SK-N-SH (cell line): ENCODE measurements around the gene UCP3. TPM values are rescaled to one million over a fixed set of nuclear protein-coding genes. Genes with fewer than 3 reads are reported as not detected.

Experiments used
- CTCF ChIA-PET: fragments of 300-600, 350-600 bp; formaldehyde crosslinking; extraction: SDS; loops from one replicate; lab custom pipeline; 2021; lab: Yijun Ruan, JAX
- POLR2A ChIA-PET: fragments of 350-600 bp; sonication (Branson Sonifier 250); formaldehyde crosslinking; extraction: SDS; loops from one replicate; lab custom pipeline; 2020; ENCODE audit warnings: antibody characterized with exemption, inconsistent platforms; lab: Yijun Ruan, JAX
- DNase-seq: peaks from one replicate; pipeline ENCODE4 v3.0.0; 2012
- H2AFZ ChIP-seq: fragments of 200-600 bp; sonication (generic); 2 replicates; pipeline ENCODE4 v1.8.1; 2016; ENCODE audit warnings: antibody characterized with exemption, mild to moderate bottlenecking, low read depth
- H3F3A ChIP-seq: fragments of 200-600 bp; sonication (generic); replicated peaks from 2 replicates; pipeline ENCODE3; 2016; ENCODE audit warnings: antibody characterized with exemption, mild to moderate bottlenecking; ENCODE audit not compliant: insufficient read depth
- H3K27ac ChIP-seq, 2 experiments: fragments of 200-500 bp in 1 of 2; fragments of 200-600 bp in 1 of 2; sonication (Bioruptor generic) in 1 of 2; sonication (generic), shearing (Covaris generic) in 1 of 2; 2 replicates each; pipeline versions ENCODE4 v1.5.1 to v1.6.1; 2014 to 2016; ENCODE audit warnings: low read depth in 2 of 2, inconsistent platforms in 1 of 2, low read length in 1 of 2, mild to moderate bottlenecking in 1 of 2, mixed read lengths in 1 of 2
- H3K27me3 ChIP-seq: fragments of 200-600 bp; sonication (generic), shearing (Covaris generic); 2 replicates; pipeline ENCODE4 v1.6.1; 2016; ENCODE audit warnings: mixed run types; ENCODE audit not compliant: insufficient read depth
- H3K36me3 ChIP-seq, 2 experiments: fragments of 200-500 bp in 1 of 2; fragments of 200-600 bp in 1 of 2; sonication (Bioruptor generic) in 1 of 2; sonication (generic) in 1 of 2; replicated peaks in 1 of 2; 2 replicates each; pipeline versions ENCODE3 to v1.5.1; 2014 to 2016; ENCODE audit warnings: low read length in 1 of 2, mild to moderate bottlenecking in 1 of 2; ENCODE audit not compliant: insufficient read depth in 2 of 2, control insufficient read depth in 1 of 2
- H3K4me1 ChIP-seq, 2 experiments: fragments of 200-500 bp in 1 of 2; fragments of 200-600 bp in 1 of 2; sonication (Bioruptor generic) in 1 of 2; sonication (generic), shearing (Covaris generic) in 1 of 2; 2 replicates each; pipeline versions ENCODE4 v1.5.1 to v1.6.1; 2014 to 2016; ENCODE audit warnings: low read depth in 1 of 2, low read length in 1 of 2, mixed run types in 1 of 2; ENCODE audit not compliant: insufficient read depth in 2 of 2, control insufficient read depth in 1 of 2
- H3K4me2 ChIP-seq: fragments of 200-600 bp; sonication (generic), shearing (Covaris generic); 2 replicates; pipeline ENCODE4 v1.6.1; 2017; ENCODE audit warnings: mixed run types
- H3K4me3 ChIP-seq, 2 experiments: fragments of 200-500 bp in 1 of 2; fragments of 200-600 bp in 1 of 2; sonication (Bioruptor generic) in 1 of 2; sonication (generic), shearing (Covaris generic) in 1 of 2; 2 replicates each; pipeline versions ENCODE4 v1.5.1 to v1.8.1; 2014 to 2016; ENCODE audit warnings: low read depth in 2 of 2, inconsistent platforms in 1 of 2, low read length in 1 of 2, mild to moderate bottlenecking in 1 of 2, mixed read lengths in 1 of 2, moderate library complexity in 1 of 2
- H3K79me2 ChIP-seq: fragments of 200-600 bp; sonication (generic); 2 replicates; pipeline ENCODE4 v1.8.1; 2017; ENCODE audit warnings: mild to moderate bottlenecking; ENCODE audit not compliant: insufficient read depth
- H3K9ac ChIP-seq: fragments of 200-600 bp; sonication (generic); 2 replicates; pipeline ENCODE4 v1.6.1; 2017; ENCODE audit warnings: mixed run types
- H3K9me2 ChIP-seq: fragments of 200-600 bp; sonication (generic); 2 replicates; pipeline ENCODE4 v1.6.1; 2017; ENCODE audit warnings: mixed run types
- H3K9me3 ChIP-seq: fragments of 200-600 bp; sonication (generic); 2 replicates; pipeline ENCODE4 v1.6.1; 2017; ENCODE audit warnings: mixed run types, mild to moderate bottlenecking, moderate library complexity
- H4K20me1 ChIP-seq: fragments of 200-600 bp; sonication (generic); 2 replicates; pipeline ENCODE4 v1.6.1; 2017; ENCODE audit warnings: mild to moderate bottlenecking, mixed run types; ENCODE audit not compliant: insufficient read depth
- ELF1 ChIP-seq: IDR thresholded peaks from 2 replicates; pipeline ENCODE4 v1.4.0; 2012
- FOSL2 ChIP-seq: IDR thresholded peaks from 2 replicates; pipeline ENCODE4 v1.4.0; 2012; ENCODE audit warnings: low read depth, mild to moderate bottlenecking, moderate library complexity, borderline replicate concordance
- GABPA ChIP-seq: IDR thresholded peaks from 2 replicates; pipeline ENCODE4 v1.4.0; 2012; ENCODE audit warnings: low read depth, mild to moderate bottlenecking
- IRF3 ChIP-seq: fragments of 150-350 bp; IDR thresholded peaks from 2 replicates; pipeline ENCODE4 v1.6.1; 2016; ENCODE audit warnings: mild to moderate bottlenecking, low read depth, low read length
- JUND ChIP-seq: IDR thresholded peaks from 2 replicates; pipeline ENCODE4 v1.4.0; 2012
- MXI1 ChIP-seq: IDR thresholded peaks from 2 replicates; pipeline ENCODE4 v1.6.1; 2012; ENCODE audit warnings: mild to moderate bottlenecking, low read depth, low read length, improper control_type of control experiment
- NFIC ChIP-seq: IDR thresholded peaks from 2 replicates; pipeline ENCODE4 v1.4.0; 2012; ENCODE audit warnings: borderline replicate concordance
- POLR2AphosphoS5 ChIP-seq: IDR thresholded peaks from 2 replicates; pipeline ENCODE4 v1.6.1; 2012; ENCODE audit warnings: low read depth, low read length
- RAD21 ChIP-seq: IDR thresholded peaks from 2 replicates; pipeline ENCODE4 v1.6.1; 2012; ENCODE audit warnings: mild to moderate bottlenecking, low read length
- RFX5 ChIP-seq: IDR thresholded peaks from 2 replicates; pipeline ENCODE4 v1.6.1; 2012; ENCODE audit warnings: mild to moderate bottlenecking, improper control_type of control experiment, low read length
- RXRA ChIP-seq: IDR thresholded peaks from 2 replicates; pipeline ENCODE4 v1.4.0; 2012; ENCODE audit warnings: low read depth, mild to moderate bottlenecking, borderline replicate concordance
- TCF12 ChIP-seq: IDR thresholded peaks from 2 replicates; pipeline ENCODE4 v1.4.0; 2012
- USF2 ChIP-seq: fragments of 150-350 bp; IDR thresholded peaks from 2 replicates; pipeline ENCODE4 v1.6.1; 2017; ENCODE audit warnings: antibody characterized with exemption, low read length, low read depth, borderline replicate concordance
- YY1 ChIP-seq: IDR thresholded peaks from 2 replicates; pipeline ENCODE4 v1.4.0; 2012; ENCODE audit warnings: low read depth, mild to moderate bottlenecking
- WGBS: methylation state at CpG from one replicate; pipeline ENCODE4 v1.1.6; 2017; ENCODE audit warnings: low lambda C conversion rate; 5-methylcytosine and 5-hydroxymethylcytosine counted together
- polyA plus RNA-seq, 3 experiments: library from polyadenylated mRNA; depleted of rRNA; stranded (reverse); fragments of >200 nt; gene quantifications; 2 replicates each; pipeline ENCODE4 v1.2.3, GENCODE V29; 2012
- TF ChIP-seq, protein P1 (sequence below): IDR thresholded peaks from 2 replicates; pipeline ENCODE4 v1.6.1; 2012; ENCODE audit warnings: mild to moderate bottlenecking, low read depth, low read length, moderate library complexity
- TF ChIP-seq, protein P2 (sequence below): IDR thresholded peaks from 2 replicates; pipeline ENCODE4; 2012
- TF ChIP-seq, protein P3 (sequence below): fragments of 200-600 bp; sonication (generic); IDR thresholded peaks from 2 replicates; pipeline ENCODE4 v1.6.1; 2017; ENCODE audit warnings: antibody characterized with exemption, mild to moderate bottlenecking, moderate library complexity

The UCP3 gene
- polyA plus RNA-seq, 1 of the 3 experiments (the other 2 are of a cell fraction): 1.2 TPM

GRCh38 chr11:74025467-74026166, 16.7 kb upstream of the UCP3 start:
- H3K9me2 ChIP-seq: no peaks in the 10 kb centered on the region
- peaks cover 0 to 9% of the 10 kb centered on the region in 2 experiments for H3K36me3 ChIP-seq
- no peaks in the 10 kb centered on the region for H3K9me3 ChIP-seq
- ChIA-PET CTCF (no interaction called here), POLR2A (no interaction called here)
- H4K20me1 ChIP-seq: no peaks in the 10 kb centered on the region
- H3K4me2 ChIP-seq: no peak overlapping the region
- no peak overlapping the region for H2AFZ ChIP-seq
- no peak overlapping the region for H3K4me3 ChIP-seq
- no peak overlapping the region for H3K9ac ChIP-seq
- DNase-seq: no peak
- H3K79me2 ChIP-seq: no peaks in the 10 kb centered on the region; the same call in 1 of the 2 replicates
- peak overlapping the region in 1 of 2 experiments; percentile 37; a peak in 2 of 4 replicates for H3K27ac ChIP-seq
- peaks cover 0 to 20% of the 10 kb centered on the region in 2 experiments; a peak in 1 of 4 replicates for H3K4me1 ChIP-seq
- peaks cover 23% of the 10 kb centered on the region for H3F3A ChIP-seq
- WGBS: 77% methylated on average over 7 of the region's 7 CpGs
- TF ChIP-seq, protein P1, sequence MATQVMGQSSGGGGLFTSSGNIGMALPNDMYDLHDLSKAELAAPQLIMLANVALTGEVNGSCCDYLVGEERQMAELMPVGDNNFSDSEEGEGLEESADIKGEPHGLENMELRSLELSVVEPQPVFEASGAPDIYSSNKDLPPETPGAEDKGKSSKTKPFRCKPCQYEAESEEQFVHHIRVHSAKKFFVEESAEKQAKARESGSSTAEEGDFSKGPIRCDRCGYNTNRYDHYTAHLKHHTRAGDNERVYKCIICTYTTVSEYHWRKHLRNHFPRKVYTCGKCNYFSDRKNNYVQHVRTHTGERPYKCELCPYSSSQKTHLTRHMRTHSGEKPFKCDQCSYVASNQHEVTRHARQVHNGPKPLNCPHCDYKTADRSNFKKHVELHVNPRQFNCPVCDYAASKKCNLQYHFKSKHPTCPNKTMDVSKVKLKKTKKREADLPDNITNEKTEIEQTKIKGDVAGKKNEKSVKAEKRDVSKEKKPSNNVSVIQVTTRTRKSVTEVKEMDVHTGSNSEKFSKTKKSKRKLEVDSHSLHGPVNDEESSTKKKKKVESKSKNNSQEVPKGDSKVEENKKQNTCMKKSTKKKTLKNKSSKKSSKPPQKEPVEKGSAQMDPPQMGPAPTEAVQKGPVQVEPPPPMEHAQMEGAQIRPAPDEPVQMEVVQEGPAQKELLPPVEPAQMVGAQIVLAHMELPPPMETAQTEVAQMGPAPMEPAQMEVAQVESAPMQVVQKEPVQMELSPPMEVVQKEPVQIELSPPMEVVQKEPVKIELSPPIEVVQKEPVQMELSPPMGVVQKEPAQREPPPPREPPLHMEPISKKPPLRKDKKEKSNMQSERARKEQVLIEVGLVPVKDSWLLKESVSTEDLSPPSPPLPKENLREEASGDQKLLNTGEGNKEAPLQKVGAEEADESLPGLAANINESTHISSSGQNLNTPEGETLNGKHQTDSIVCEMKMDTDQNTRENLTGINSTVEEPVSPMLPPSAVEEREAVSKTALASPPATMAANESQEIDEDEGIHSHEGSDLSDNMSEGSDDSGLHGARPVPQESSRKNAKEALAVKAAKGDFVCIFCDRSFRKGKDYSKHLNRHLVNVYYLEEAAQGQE: no peak
- TF ChIP-seq, protein P2, sequence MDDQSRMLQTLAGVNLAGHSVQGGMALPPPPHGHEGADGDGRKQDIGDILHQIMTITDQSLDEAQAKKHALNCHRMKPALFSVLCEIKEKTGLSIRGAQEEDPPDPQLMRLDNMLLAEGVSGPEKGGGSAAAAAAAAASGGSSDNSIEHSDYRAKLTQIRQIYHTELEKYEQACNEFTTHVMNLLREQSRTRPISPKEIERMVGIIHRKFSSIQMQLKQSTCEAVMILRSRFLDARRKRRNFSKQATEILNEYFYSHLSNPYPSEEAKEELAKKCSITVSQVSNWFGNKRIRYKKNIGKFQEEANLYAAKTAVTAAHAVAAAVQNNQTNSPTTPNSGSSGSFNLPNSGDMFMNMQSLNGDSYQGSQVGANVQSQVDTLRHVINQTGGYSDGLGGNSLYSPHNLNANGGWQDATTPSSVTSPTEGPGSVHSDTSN: 0 out of 2 replicates have a peak, but pooled peaks have one; percentile 9
- TF ChIP-seq ELF1 (no peak), POLR2AphosphoS5 (no peak), FOSL2 (0 out of 2 replicates have a peak, but pooled peaks have one; percentile 19)
- TF ChIP-seq, all 33 proteins: peak for 2
- H3K27me3 ChIP-seq: no peaks in the 10 kb centered on the region

- H3K27ac ChIP-seq: peak overlapping the region in 1 of 2 experiments; percentile 37; a peak in 2 of 4 replicates
- 53% methylated on average over 2 of the region's 2 CpGs for WGBS
- H3K9me3 ChIP-seq: no peaks in the 10 kb centered on the region
- DNase-seq: no peak
- H3K79me2 ChIP-seq: no peaks in the 10 kb centered on the region; the same call in 1 of the 2 replicates
- H3K27me3 ChIP-seq: no peaks in the 10 kb centered on the region
- H3K4me2 ChIP-seq: no peak overlapping the region
- peaks cover 23% of the 10 kb centered on the region for H3F3A ChIP-seq
- no peaks in the 10 kb centered on the region for H4K20me1 ChIP-seq
- POLR2A ChIA-PET: no interaction called here
- CTCF ChIA-PET: no interaction called here
- no peak overlapping the region for H3K4me3 ChIP-seq
- H3K4me1 ChIP-seq: peaks cover 0 to 20% of the 10 kb centered on the region in 2 experiments; a peak in 1 of 4 replicates
- H3K36me3 ChIP-seq: peaks cover 0 to 18% of the 10 kb centered on the region in 2 experiments
- no peaks in the 10 kb centered on the region for H3K9me2 ChIP-seq
- no peak overlapping the region for H2AFZ ChIP-seq
- H3K9ac ChIP-seq: no peak overlapping the region
- TF ChIP-seq JUND: peak; percentile 6; the same call in 1 of the 2 replicates
- no peak for TF ChIP-seq MXI1
- TF ChIP-seq YY1: no peak
- TF ChIP-seq POLR2AphosphoS5: no peak
- no peak for TF ChIP-seq GABPA
- TF ChIP-seq NFIC: peak; percentile 70
- TF ChIP-seq, protein P3, sequence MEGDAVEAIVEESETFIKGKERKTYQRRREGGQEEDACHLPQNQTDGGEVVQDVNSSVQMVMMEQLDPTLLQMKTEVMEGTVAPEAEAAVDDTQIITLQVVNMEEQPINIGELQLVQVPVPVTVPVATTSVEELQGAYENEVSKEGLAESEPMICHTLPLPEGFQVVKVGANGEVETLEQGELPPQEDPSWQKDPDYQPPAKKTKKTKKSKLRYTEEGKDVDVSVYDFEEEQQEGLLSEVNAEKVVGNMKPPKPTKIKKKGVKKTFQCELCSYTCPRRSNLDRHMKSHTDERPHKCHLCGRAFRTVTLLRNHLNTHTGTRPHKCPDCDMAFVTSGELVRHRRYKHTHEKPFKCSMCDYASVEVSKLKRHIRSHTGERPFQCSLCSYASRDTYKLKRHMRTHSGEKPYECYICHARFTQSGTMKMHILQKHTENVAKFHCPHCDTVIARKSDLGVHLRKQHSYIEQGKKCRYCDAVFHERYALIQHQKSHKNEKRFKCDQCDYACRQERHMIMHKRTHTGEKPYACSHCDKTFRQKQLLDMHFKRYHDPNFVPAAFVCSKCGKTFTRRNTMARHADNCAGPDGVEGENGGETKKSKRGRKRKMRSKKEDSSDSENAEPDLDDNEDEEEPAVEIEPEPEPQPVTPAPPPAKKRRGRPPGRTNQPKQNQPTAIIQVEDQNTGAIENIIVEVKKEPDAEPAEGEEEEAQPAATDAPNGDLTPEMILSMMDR: no peak
- no peak for TF ChIP-seq RAD21
- TF ChIP-seq TCF12: no peak
- TF ChIP-seq IRF3: no peak
- TF ChIP-seq RXRA: no peak
- TF ChIP-seq RFX5: no peak
- TF ChIP-seq USF2: no peak
Observed at GRCh38 chr11:74024261-74025029, 15.6 kb upstream of the UCP3 start.
